GM12891 (cell line): ENCODE data around the gene EEF2.

Source experiments
- POLR2A ChIP-seq: IDR thresholded peaks from 2 replicates; pipeline ENCODE4 v1.6.1; 2011; ENCODE audit warnings: low read depth, low read length, control low read depth
- POLR2AphosphoS5 ChIP-seq: IDR thresholded peaks from 2 replicates; pipeline ENCODE4 v1.6.1; 2011; ENCODE audit warnings: low read depth, low read length, control low read depth

DNA sequence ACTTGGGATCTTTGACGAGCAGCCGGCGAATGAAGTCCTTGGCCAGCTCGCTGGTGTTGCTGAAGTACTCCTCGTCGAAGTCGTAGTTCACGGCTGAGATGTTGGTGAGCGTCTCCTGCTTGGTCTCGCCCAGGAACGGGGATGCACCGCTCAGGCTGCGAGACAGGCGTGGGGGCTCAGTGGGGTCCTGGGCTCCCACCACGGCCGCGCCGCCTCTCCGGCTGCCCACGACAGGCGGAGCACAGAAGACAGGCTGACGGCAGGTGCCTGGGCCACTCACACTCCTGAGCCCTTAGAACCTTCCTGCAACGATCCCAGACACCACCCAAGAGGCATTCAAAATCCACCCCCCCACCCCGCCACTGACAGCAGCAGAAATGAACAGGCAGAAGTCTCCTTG, 24.3 kb downstream of the EEF2 start:
- TF ChIP-seq POLR2A (no peak), POLR2AphosphoS5 (no peak)
